T-helper 1 cell (primary cell): ENCODE measurements around the gene PSMB1.
"Not testable (repeated sequence)": the region's sequence is repeated elsewhere in the genome, so short reads cannot be mapped to it uniquely, and the experiment has no call there.

Experiments used
- DNase-seq, 5 donors: peaks; one replicate each; pipeline ENCODE4 v3.0.0-alpha.2; 2012 to 2020

PSMB1 gene

GRCh38 chr6:170533792-170534191 lies 19.3 kb downstream of the PSMB1 start:
- DNase-seq, result no peak

GRCh38 chr6:170532867-170533488 lies 20.1 kb downstream of the PSMB1 start:
- no peak for DNase-seq

- peak; percentile 17 to 61 (median 43) for DNase-seq
Observed at GRCh38 chr6:170529839-170530469, 23.2 kb downstream of the PSMB1 start.

- DNase-seq, result not testable (repeated sequence)
Observed at GRCh38 chr6:170527995-170528394, 25.1 kb downstream of the PSMB1 start.

GRCh38 chr6:170525795-170526194 lies 27.3 kb downstream of the PSMB1 start:
- DNase-seq, result no peak

GRCh38 chr6:170524172-170524502 lies 29.0 kb downstream of the PSMB1 start:
- no peak for DNase-seq

GRCh38 chr6:170523256-170524171 lies 29.6 kb downstream of the PSMB1 start:
- DNase-seq, result peak in 1 of 5 donors; percentile 36

GRCh38 chr6:170522565-170523183 lies 30.4 kb downstream of the PSMB1 start:
- DNase-seq, result no peak

- DNase-seq, result peak in 2 of 5 donors; percentile 19 to 43
Observed at GRCh38 chr6:170516783-170517616, 36.1 kb downstream of the PSMB1 start.

- DNase-seq, result no peak
Observed at GRCh38 chr6:170514908-170515307, 38.2 kb downstream of the PSMB1 start.

- no peak for DNase-seq
Observed at GRCh38 chr6:170512249-170512648, 40.9 kb downstream of the PSMB1 start.

- no peak for DNase-seq
Observed at GRCh38 chr6:170510631-170511030, 42.5 kb downstream of the PSMB1 start.

GRCh38 chr6:170509723-170510018 lies 43.4 kb downstream of the PSMB1 start:
- no peak for DNase-seq

- not testable (repeated sequence) for DNase-seq
Observed at GRCh38 chr6:170508892-170509722, 44.0 kb downstream of the PSMB1 start.

- DNase-seq, result not testable (repeated sequence)
Observed at GRCh38 chr6:170508275-170508674, 44.8 kb downstream of the PSMB1 start.

- not testable (repeated sequence) for DNase-seq
Observed at GRCh38 chr6:170507728-170508127, 45.4 kb downstream of the PSMB1 start.

- no peak for DNase-seq
Observed at GRCh38 chr6:170506446-170506845, 46.7 kb downstream of the PSMB1 start.

- DNase-seq, result no peak
Observed at GRCh38 chr6:170505306-170505705, 47.8 kb downstream of the PSMB1 start.

GRCh38 chr6:170504479-170504878 lies 48.6 kb downstream of the PSMB1 start:
- DNase-seq, result no peak

GRCh38 chr6:170503414-170503761 lies 49.7 kb downstream of the PSMB1 start:
- DNase-seq, result no peak

- not testable (repeated sequence) for DNase-seq
Observed at GRCh38 chr6:170502733-170503413, 50.2 kb downstream of the PSMB1 start.
